GM23338 (cell line): ENCODE data around the gene SH3TC2. TPM values are rescaled to one million over a fixed set of nuclear protein-coding genes. Genes with fewer than 3 reads are reported as not detected.

Experiments used
- ATAC-seq: fragments of 200-7000 bp; cut with Tn5 transposase; 3 replicates; pipeline ENCODE4 v1.9.1; 2020
- DNase-seq: peaks from one replicate; pipeline ENCODE4 v3.0.0-alpha.2; 2015; ENCODE audit warnings: low spot score
- H2AFZ ChIP-seq: fragments of 200-600 bp; sonication (generic); 2 replicates; pipeline ENCODE4 v1.8.0; 2016; ENCODE audit warnings: antibody characterized with exemption, mild to moderate bottlenecking, moderate library complexity
- H3F3A ChIP-seq: fragments of 200-600 bp; sonication (generic); replicated peaks from 2 replicates; pipeline ENCODE4 v1.8.0; 2017; ENCODE audit warnings: antibody characterized with exemption, mixed run types, low read depth
- H3K27ac ChIP-seq: fragments of 200-600 bp; sonication (generic); 2 replicates; pipeline ENCODE4 v1.6.1; 2016; ENCODE audit warnings: low read depth
- H3K27me3 ChIP-seq: fragments of 200-600 bp; sonication (generic); 2 replicates; pipeline ENCODE4 v1.8.0; 2016; ENCODE audit warnings: mild to moderate bottlenecking, mixed run types, moderate library complexity; ENCODE audit not compliant: insufficient read depth
- H3K36me3 ChIP-seq: fragments of 200-600 bp; sonication (generic); 2 replicates; pipeline ENCODE4 v1.8.0; 2016; ENCODE audit warnings: mild to moderate bottlenecking; ENCODE audit not compliant: insufficient read depth
- H3K4me1 ChIP-seq: fragments of 200-600 bp; sonication (generic); 2 replicates; pipeline ENCODE4 v1.8.0; 2016; ENCODE audit warnings: mild to moderate bottlenecking, moderate library complexity; ENCODE audit not compliant: insufficient read depth
- H3K4me2 ChIP-seq: fragments of 200-600 bp; sonication (generic); 2 replicates; pipeline ENCODE4 v1.7.1; 2017; ENCODE audit warnings: mixed run types
- H3K4me3 ChIP-seq: fragments of 200-600 bp; sonication (generic); 2 replicates; pipeline ENCODE4 v1.6.1; 2016; ENCODE audit warnings: mixed run types
- H3K79me2 ChIP-seq: fragments of 200-600 bp; sonication (generic); replicated peaks from 2 replicates; pipeline ENCODE4 v1.8.0; 2017; ENCODE audit warnings: mild to moderate bottlenecking; ENCODE audit not compliant: insufficient read depth
- H3K9me2 ChIP-seq: fragments of 200-600 bp; sonication (generic); 2 replicates; pipeline ENCODE4 v1.8.0; 2017; ENCODE audit not compliant: insufficient read depth
- H4K20me1 ChIP-seq: fragments of 200-600 bp; sonication (generic); replicated peaks from 2 replicates; pipeline ENCODE4 v1.8.0; 2017; ENCODE audit warnings: mild to moderate bottlenecking; ENCODE audit not compliant: insufficient read depth
- H3K27ac Mint-ChIP-seq: 2 replicates; pipeline ENCODE4 v1.8.0; 2020; ENCODE audit warnings: inconsistent platforms, mild to moderate bottlenecking, moderate library complexity, mixed read lengths
- H3K27me3 Mint-ChIP-seq: 3 replicates; pipeline ENCODE4 v1.8.0; 2022; ENCODE audit warnings: low read depth, mild to moderate bottlenecking, moderate library complexity, mixed read lengths, inconsistent platforms; ENCODE audit not compliant: insufficient read depth, poor library complexity
- H3K36me3 Mint-ChIP-seq: 3 replicates; pipeline ENCODE4 v1.8.0; 2021; ENCODE audit warnings: low read depth, mild to moderate bottlenecking, inconsistent platforms, moderate library complexity, mixed read lengths
- H3K4me1 Mint-ChIP-seq: 3 replicates; pipeline ENCODE4 v1.8.0; 2020; ENCODE audit warnings: mild to moderate bottlenecking, inconsistent platforms, mixed read lengths
- H3K4me3 Mint-ChIP-seq: 3 replicates; pipeline ENCODE4 v1.8.0; 2021; ENCODE audit warnings: moderate library complexity, mild to moderate bottlenecking, inconsistent platforms, mixed read lengths
- H3K9me3 Mint-ChIP-seq: 3 replicates; pipeline ENCODE4 v1.8.0; 2020; ENCODE audit warnings: moderate library complexity, mild to moderate bottlenecking, inconsistent platforms, mixed read lengths
- CREB1 ChIP-seq: fragments of 250-450 bp; sonication (Bioruptor Pico); IDR thresholded peaks from 2 replicates; pipeline ENCODE4 v1.5.0; 2020; ENCODE audit warnings: low read depth, mild to moderate bottlenecking, moderate library complexity
- CTCF ChIP-seq, 2 experiments: fragments of 200-600 bp in 1 of 2; sonication (generic) in 1 of 2; conservative IDR thresholded peaks; 2 replicates each; pipeline versions ENCODE4 v1.5.1 to v1.6.1; 2016 to 2017; ENCODE audit warnings: antibody characterized with exemption in 2 of 2, low read depth in 2 of 2, mild to moderate bottlenecking in 2 of 2, moderate library complexity in 1 of 2
- ETS1 ChIP-seq: IDR thresholded peaks from 2 replicates; pipeline ENCODE4 v1.6.1; 2016; ENCODE audit warnings: antibody characterized with exemption
- EZH2phosphoT487 ChIP-seq: fragments of 200-600 bp; sonication (generic); IDR thresholded peaks from one replicate; pipeline ENCODE4 v1.8.1; 2018; ENCODE audit warnings: antibody characterized with exemption; ENCODE audit not compliant: unreplicated experiment
- JUNB ChIP-seq: IDR thresholded peaks from one replicate; pipeline ENCODE4 v1.6.1; 2016; ENCODE audit warnings: antibody characterized with exemption; ENCODE audit not compliant: unreplicated experiment
- NANOG ChIP-seq: IDR thresholded peaks from 2 replicates; pipeline ENCODE4 v1.6.1; 2016; ENCODE audit warnings: antibody characterized with exemption, borderline replicate concordance
- POLR2AphosphoS5 ChIP-seq: IDR thresholded peaks from 2 replicates; pipeline ENCODE4 v1.6.1; 2016; ENCODE audit warnings: antibody characterized with exemption, low read depth
- REST ChIP-seq: IDR thresholded peaks from one replicate; pipeline ENCODE4 v1.6.1; 2018; ENCODE audit warnings: antibody characterized with exemption; ENCODE audit not compliant: unreplicated experiment
- STAT1 ChIP-seq: IDR thresholded peaks from one replicate; pipeline ENCODE4 v1.6.1; 2016; ENCODE audit warnings: antibody characterized with exemption; ENCODE audit not compliant: unreplicated experiment
- ZNF114 ChIP-seq: fragments of 250-450 bp; sonication (Bioruptor Pico); IDR thresholded peaks from 2 replicates; pipeline ENCODE4 v1.5.0; 2020; ENCODE audit warnings: mild to moderate bottlenecking, moderate library complexity
- ZNF331 ChIP-seq: fragments of 250-450 bp; sonication (Bioruptor Pico); IDR thresholded peaks from 2 replicates; pipeline ENCODE4 v1.5.0; 2020; ENCODE audit warnings: low read depth, mild to moderate bottlenecking, moderate library complexity
- polyA plus RNA-seq: library from polyadenylated mRNA; unstranded; fragments of >200 nt; fragmentation: Nextera tagmentation; extraction: Ambion mirVana; gene quantifications from 2 replicates; pipeline ENCODE4 v1.2.1, GENCODE V29; 2016
- total RNA-seq: library from RNA; depleted of rRNA; stranded (reverse); fragments of >200 nt; shearing (Covaris generic); gene quantifications from 2 replicates; pipeline ENCODE4 v1.2.3, GENCODE V29; 2014

The SH3TC2 gene
- total and polyA plus RNA-seq, 2 experiments from 2014 or later, result 0.10 to 0.17 TPM

- no peak for TF ChIP-seq ETS1
Measured at GRCh38 chr5:148995791-148996190, 67.1 kb downstream of the SH3TC2 start (continued).

- H3K4me2 ChIP-seq, result no peak overlapping the region
- no peaks in the 10 kb centered on the region for H3K36me3 ChIP-seq
- Mint-ChIP-seq H3K27me3 (no peaks in the 10 kb centered on the region), H3K4me3 (no peak overlapping the region), H3K4me1 (peaks cover 5% of the 10 kb centered on the region; the same call in 2 of the 3 replicates), H3K36me3 (no peaks in the 10 kb centered on the region), H3K9me3 (no peaks in the 10 kb centered on the region), H3K27ac (no peak overlapping the region)
- no peak overlapping the region for H3K27ac ChIP-seq
- H3F3A ChIP-seq, result no peaks in the 10 kb centered on the region
- H3K4me1 ChIP-seq, result no peaks in the 10 kb centered on the region
- no peaks in the 10 kb centered on the region for H3K9me2 ChIP-seq
- no peaks in the 10 kb centered on the region for H4K20me1 ChIP-seq
- no peak overlapping the region for H3K4me3 ChIP-seq
- H3K79me2 ChIP-seq, result no peaks in the 10 kb centered on the region
- H3K27me3 ChIP-seq, result no peaks in the 10 kb centered on the region
- no peak for ATAC-seq
- no peak overlapping the region for H2AFZ ChIP-seq
- no peak for DNase-seq
- no peak for TF ChIP-seq JUNB
- no peak for TF ChIP-seq CREB1 (CRISPR knock-in tag)
- TF ChIP-seq NANOG, result no peak
- no peak for TF ChIP-seq STAT1
- TF ChIP-seq CTCF (conservative IDR thresholded peaks at IDR 0.05; ENCODE audit: low read depth in 2 of 2), result no peak
- TF ChIP-seq ETS1, result no peak
- TF ChIP-seq POLR2AphosphoS5, result no peak
- no peak for TF ChIP-seq ZNF331
- TF ChIP-seq REST, result no peak
- no peak for TF ChIP-seq ZNF114 (CRISPR knock-in tag)
- TF ChIP-seq EZH2phosphoT487, result no peak
Measured at GRCh38 chr5:148993283-148993936, 69.5 kb downstream of the SH3TC2 start.
